Naive thymus-derived CD4-positive, alpha-beta T cell (primary cell): ENCODE measurements around the gene P3H2. TPM values are rescaled to one million over a fixed set of nuclear protein-coding genes. Genes with fewer than 3 reads are reported as not detected.

Experiments used
- ATAC-seq: fragments of 150-1000 bp; cut with Tn5 transposase; 2 replicates; pipeline ENCODE4 v1.10.0; 2021; ENCODE audit warnings: mild to moderate bottlenecking, moderate library complexity
- CTCF ChIA-PET: fragments of 350-600 bp; sonication (Branson Sonifier 250); formaldehyde crosslinking; loops from one replicate; lab custom pipeline; 2021; ENCODE audit warnings: antibody characterized with exemption; lab: Charles Lee
- POLR2A ChIA-PET: fragments of 350-600 bp; sonication (Branson Sonifier 250); formaldehyde crosslinking; loops from one replicate; lab custom pipeline; 2021; ENCODE audit warnings: antibody characterized with exemption, inconsistent platforms; lab: Charles Lee
- DNase-seq, 9 donors: peaks; one replicate each; pipeline versions ENCODE4 v3.0.0 to v3.0.0-alpha.2; 2020 to 2022; ENCODE audit warnings: mixed read lengths in 1 of 9
- H3K27ac ChIP-seq: one replicate; pipeline ENCODE4 v1.7.0; 2013; ENCODE audit warnings: mild to moderate bottlenecking, low read depth, low read length, moderate library complexity
- H3K27me3 ChIP-seq, 2 donors: one replicate each; pipeline ENCODE4 v1.7.0; 2013; ENCODE audit warnings: low read length in 2 of 2, mild to moderate bottlenecking in 2 of 2, moderate library complexity in 2 of 2; ENCODE audit not compliant: control insufficient read depth in 2 of 2, insufficient read depth in 2 of 2
- H3K36me3 ChIP-seq, 3 experiments: 1 replicate in 2 of 3; 2 replicates in 1 of 3; pipeline ENCODE4 v1.7.0; 2013; ENCODE audit warnings: low read length in 3 of 3, mild to moderate bottlenecking in 3 of 3, moderate library complexity in 1 of 3; ENCODE audit not compliant: insufficient read depth in 3 of 3, control insufficient read depth in 2 of 3
- H3K4me1 ChIP-seq, 2 donors: one replicate each; pipeline ENCODE4 v1.7.0; 2013; ENCODE audit warnings: low read length in 2 of 2, mild to moderate bottlenecking in 2 of 2, moderate library complexity in 1 of 2; ENCODE audit not compliant: control insufficient read depth in 2 of 2, insufficient read depth in 2 of 2
- H3K4me3 ChIP-seq: 2 replicates; pipeline ENCODE4 v1.7.0; 2013; ENCODE audit warnings: mild to moderate bottlenecking, low read length
- H3K9me3 ChIP-seq, 3 experiments: 1 replicate in 2 of 3; 2 replicates in 1 of 3; pipeline ENCODE4 v1.7.0; 2013; ENCODE audit warnings: low read length in 3 of 3; ENCODE audit not compliant: control insufficient read depth in 2 of 3
- H3K27ac Mint-ChIP-seq, 9 donors: one replicate each; pipeline ENCODE4 v1.8.0; 2020 to 2022; ENCODE audit warnings: mixed read lengths in 9 of 9, mild to moderate bottlenecking in 8 of 9, moderate library complexity in 5 of 9, inconsistent platforms in 2 of 9
- H3K27me3 Mint-ChIP-seq, 5 donors: one replicate each; pipeline ENCODE4 v1.8.0; 2021 to 2022; ENCODE audit warnings: mixed read lengths in 5 of 5, mild to moderate bottlenecking in 1 of 5
- H3K36me3 Mint-ChIP-seq, 5 donors: one replicate each; pipeline ENCODE4 v1.8.0; 2020 to 2022; ENCODE audit warnings: mixed read lengths in 5 of 5, mild to moderate bottlenecking in 3 of 5, inconsistent platforms in 1 of 5
- H3K4me1 Mint-ChIP-seq, 7 donors: one replicate each; pipeline ENCODE4 v1.8.0; 2020 to 2022; ENCODE audit warnings: mixed read lengths in 7 of 7, mild to moderate bottlenecking in 3 of 7, inconsistent platforms in 1 of 7
- H3K4me3 Mint-ChIP-seq, 10 donors: one replicate each; pipeline ENCODE4 v1.8.0; 2020 to 2022; ENCODE audit warnings: mild to moderate bottlenecking in 10 of 10, mixed read lengths in 10 of 10, moderate library complexity in 6 of 10, inconsistent platforms in 2 of 10
- H3K9me3 Mint-ChIP-seq, 11 donors: one replicate each; pipeline ENCODE4 v1.8.0; 2020 to 2022; ENCODE audit warnings: mixed read lengths in 11 of 11, mild to moderate bottlenecking in 4 of 11, inconsistent platforms in 1 of 11, moderate library complexity in 1 of 11
- intact Hi-C, 2 donors: fragments of 100-400 bp; cut with micrococcal nuclease; formaldehyde crosslinking; loops; one replicate each; pipeline ENCODE4 v1.15.1; 2023
- polyA plus RNA-seq, 2 donors: library from polyadenylated mRNA; unstranded; fragments of 300-500 nt; fragmentation: Illumina TruSeq; gene quantifications; one replicate each; pipeline ENCODE4 v1.2.3, GENCODE V29; 2021
- total RNA-seq, 6 experiments: library from RNA in 5 of 6; stranded (reverse) in 5 of 6; gene quantifications; 1 replicate in 5 of 6; 2 replicates in 1 of 6; pipeline ENCODE4 v1.2.3 and lab custom pipeline; 2021 to 2026

P3H2 gene
- total and polyA plus RNA-seq, 7 experiments from 2014 or later, result 0.48 to 1.8 TPM; not detected in 5

GRCh38 chr3:189944285-189945145 lies 176.2 kb downstream of the P3H2 start:
- H3K9me3 Mint-ChIP-seq, result no peaks in the 10 kb centered on the region
- no peak for ATAC-seq
- H3K4me3 Mint-ChIP-seq, result no peak overlapping the region
- no peak overlapping the region for H3K27ac Mint-ChIP-seq
- peaks cover 0 to 9% (median 4%) of the 10 kb centered on the region in 7 donors for H3K4me1 Mint-ChIP-seq
- Histone ChIP-seq H3K36me3 (no peaks in the 10 kb centered on the region), H3K27ac (no peak overlapping the region), H3K9me3 (no peaks in the 10 kb centered on the region), H3K4me3 (no peak overlapping the region), H3K4me1 (no peaks in the 10 kb centered on the region), H3K27me3 (no peaks in the 10 kb centered on the region)
- CTCF ChIA-PET, result interaction anchor here (0.5 kb wide), 1 partner anchor 33 kb away, joined by 3 read pairs; no protein-coding TSS in a partner anchor
- POLR2A ChIA-PET, result no interaction called here
- DNase-seq, result no peak
- no peaks in the 10 kb centered on the region for H3K36me3 Mint-ChIP-seq
- intact Hi-C loops, result no loop called here
- peaks cover 0 to 4% (median 0%) of the 10 kb centered on the region in 5 donors for H3K27me3 Mint-ChIP-seq

GRCh38 chr3:189942948-189943347 lies 177.7 kb downstream of the P3H2 start:
- Mint-ChIP-seq H3K4me3 (no peak overlapping the region), H3K27ac (no peak overlapping the region), H3K36me3 (no peaks in the 10 kb centered on the region), H3K27me3 (peaks cover 0 to 4% (median 0%) of the 10 kb centered on the region in 5 donors), H3K4me1 (peaks cover 0 to under 1% (median 0%) of the 10 kb centered on the region in 7 donors), H3K9me3 (no peaks in the 10 kb centered on the region)
- CTCF ChIA-PET, result no interaction called here
- Histone ChIP-seq H3K27ac (no peak overlapping the region), H3K4me3 (no peak overlapping the region), H3K4me1 (no peaks in the 10 kb centered on the region), H3K27me3 (no peaks in the 10 kb centered on the region), H3K36me3 (no peaks in the 10 kb centered on the region), H3K9me3 (no peaks in the 10 kb centered on the region)
- DNase-seq, result no peak
- intact Hi-C loops, result no loop called here
- POLR2A ChIA-PET, result no interaction called here
- ATAC-seq, result no peak

GRCh38 chr3:189941679-189942078 lies 179.0 kb downstream of the P3H2 start:
- Histone ChIP-seq H3K4me3 (no peak overlapping the region), H3K9me3 (no peaks in the 10 kb centered on the region), H3K4me1 (no peaks in the 10 kb centered on the region), H3K27ac (no peak overlapping the region), H3K36me3 (no peaks in the 10 kb centered on the region), H3K27me3 (no peaks in the 10 kb centered on the region)
- no peaks in the 10 kb centered on the region for H3K4me1 Mint-ChIP-seq
- H3K9me3 Mint-ChIP-seq, result no peaks in the 10 kb centered on the region
- no peak overlapping the region for H3K4me3 Mint-ChIP-seq
- intact Hi-C loops, result no loop called here
- H3K27me3 Mint-ChIP-seq, result peaks cover 0 to 4% (median 0%) of the 10 kb centered on the region in 5 donors
- ChIA-PET POLR2A (no interaction called here), CTCF (no interaction called here)
- H3K36me3 Mint-ChIP-seq, result no peaks in the 10 kb centered on the region
- no peak for ATAC-seq
- no peak overlapping the region for H3K27ac Mint-ChIP-seq
- DNase-seq, result no peak

- H3K4me1 ChIP-seq, result no peaks in the 10 kb centered on the region
- H3K9me3 Mint-ChIP-seq, result no peaks in the 10 kb centered on the region
- H3K4me3 ChIP-seq, result no peak overlapping the region
- CTCF ChIA-PET, result no interaction called here
- H3K4me1 Mint-ChIP-seq, result no peaks in the 10 kb centered on the region
- no peaks in the 10 kb centered on the region for H3K9me3 ChIP-seq
- intact Hi-C loops, result no loop called here
- POLR2A ChIA-PET, result interaction anchor here (0.7 kb wide), 1 partner anchor 380 kb away, joined by 3 read pairs; no protein-coding TSS in a partner anchor
- ATAC-seq (no peak), DNase-seq (no peak)
- no peaks in the 10 kb centered on the region for H3K27me3 ChIP-seq
- H3K27ac ChIP-seq, result no peak overlapping the region
- no peaks in the 10 kb centered on the region for H3K36me3 Mint-ChIP-seq
- no peak overlapping the region for H3K4me3 Mint-ChIP-seq
- no peaks in the 10 kb centered on the region for H3K36me3 ChIP-seq
- H3K27me3 Mint-ChIP-seq, result peaks cover 0 to 4% (median 0%) of the 10 kb centered on the region in 5 donors
- H3K27ac Mint-ChIP-seq, result no peak overlapping the region
Measured at GRCh38 chr3:189941125-189941524, 179.6 kb downstream of the P3H2 start.

- Mint-ChIP-seq H3K27ac (no peak overlapping the region), H3K9me3 (peaks cover 0 to 4% (median 0%) of the 10 kb centered on the region in 11 donors), H3K27me3 (peaks cover 0 to 5% (median 0%) of the 10 kb centered on the region in 5 donors), H3K4me1 (no peaks in the 10 kb centered on the region), H3K4me3 (no peak overlapping the region), H3K36me3 (no peaks in the 10 kb centered on the region)
- H3K27ac ChIP-seq, result no peak overlapping the region
- CTCF ChIA-PET, result interaction anchor here (0.6 to 0.7 kb wide), 2 partner anchors 14 to 23 kb away, joined by 3 read pairs; no protein-coding TSS in a partner anchor
- ATAC-seq (no peak), DNase-seq (no peak)
- no peak overlapping the region for H3K4me3 ChIP-seq
- POLR2A ChIA-PET, result no interaction called here
- H3K9me3 ChIP-seq, result no peaks in the 10 kb centered on the region
- intact Hi-C loops, result no loop called here
- H3K27me3 ChIP-seq, result no peaks in the 10 kb centered on the region
- H3K36me3 ChIP-seq, result no peaks in the 10 kb centered on the region
- no peaks in the 10 kb centered on the region for H3K4me1 ChIP-seq
Measured at GRCh38 chr3:189937302-189938127, 183.2 kb downstream of the P3H2 start.

GRCh38 chr3:189936201-189936945 lies 184.3 kb downstream of the P3H2 start:
- H3K4me1 Mint-ChIP-seq, result no peaks in the 10 kb centered on the region
- intact Hi-C loops, result no loop called here
- H3K9me3 ChIP-seq, result no peaks in the 10 kb centered on the region
- DNase-seq (no peak), ATAC-seq (no peak)
- no peaks in the 10 kb centered on the region for H3K36me3 ChIP-seq
- H3K27me3 ChIP-seq, result no peaks in the 10 kb centered on the region
- no peaks in the 10 kb centered on the region for H3K4me1 ChIP-seq
- no peaks in the 10 kb centered on the region for H3K36me3 Mint-ChIP-seq
- H3K4me3 Mint-ChIP-seq, result no peak overlapping the region
- no peak overlapping the region for H3K4me3 ChIP-seq
- no peak overlapping the region for H3K27ac Mint-ChIP-seq
- H3K27ac ChIP-seq, result no peak overlapping the region
- POLR2A ChIA-PET, result interaction anchor here (0.6 kb wide), 1 partner anchor 33 kb away, joined by 3 read pairs; no protein-coding TSS in a partner anchor
- H3K9me3 Mint-ChIP-seq, result peaks cover 0 to 4% (median 0%) of the 10 kb centered on the region in 11 donors
- H3K27me3 Mint-ChIP-seq, result peaks cover 0 to 5% (median 0%) of the 10 kb centered on the region in 5 donors
- CTCF ChIA-PET, result interaction anchor here (0.6 kb wide), 1 partner anchor 24 kb away, joined by 3 read pairs; no protein-coding TSS in a partner anchor
